22Rv1 (cell line): ENCODE data around the gene GNAL.

Source experiments
- ZFX ChIP-seq: fragments of 450-650 bp; IDR thresholded peaks from 2 replicates; pipeline ENCODE4 v1.6.1; 2017; ENCODE audit warnings: antibody characterized with exemption, borderline replicate concordance
- TF ChIP-seq, protein P1 (sequence below): fragments of 450-650 bp; IDR thresholded peaks from 2 replicates; pipeline ENCODE4 v1.5.1; 2017; ENCODE audit warnings: mild to moderate bottlenecking

DNA sequence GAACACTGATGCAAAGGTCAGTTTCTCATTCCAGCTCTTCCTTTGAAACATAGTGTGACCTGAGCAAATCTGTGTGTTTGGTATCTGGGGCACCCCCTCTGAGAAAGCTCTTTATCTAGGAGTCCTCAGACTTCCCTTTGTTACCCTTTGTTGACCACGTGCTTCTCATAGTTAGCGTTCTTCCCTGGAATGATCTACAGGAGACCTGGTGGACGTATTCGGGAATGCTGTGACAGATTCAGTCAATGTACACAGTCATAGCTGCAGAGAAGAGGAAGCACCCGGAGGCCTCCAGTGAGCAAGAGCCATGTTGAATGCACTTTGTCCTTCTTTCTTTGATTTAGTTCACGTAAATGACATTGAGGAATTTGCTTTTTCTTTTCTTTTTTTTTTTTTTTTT, 151.4 kb downstream of the GNAL start:
- TF ChIP-seq, protein P1, sequence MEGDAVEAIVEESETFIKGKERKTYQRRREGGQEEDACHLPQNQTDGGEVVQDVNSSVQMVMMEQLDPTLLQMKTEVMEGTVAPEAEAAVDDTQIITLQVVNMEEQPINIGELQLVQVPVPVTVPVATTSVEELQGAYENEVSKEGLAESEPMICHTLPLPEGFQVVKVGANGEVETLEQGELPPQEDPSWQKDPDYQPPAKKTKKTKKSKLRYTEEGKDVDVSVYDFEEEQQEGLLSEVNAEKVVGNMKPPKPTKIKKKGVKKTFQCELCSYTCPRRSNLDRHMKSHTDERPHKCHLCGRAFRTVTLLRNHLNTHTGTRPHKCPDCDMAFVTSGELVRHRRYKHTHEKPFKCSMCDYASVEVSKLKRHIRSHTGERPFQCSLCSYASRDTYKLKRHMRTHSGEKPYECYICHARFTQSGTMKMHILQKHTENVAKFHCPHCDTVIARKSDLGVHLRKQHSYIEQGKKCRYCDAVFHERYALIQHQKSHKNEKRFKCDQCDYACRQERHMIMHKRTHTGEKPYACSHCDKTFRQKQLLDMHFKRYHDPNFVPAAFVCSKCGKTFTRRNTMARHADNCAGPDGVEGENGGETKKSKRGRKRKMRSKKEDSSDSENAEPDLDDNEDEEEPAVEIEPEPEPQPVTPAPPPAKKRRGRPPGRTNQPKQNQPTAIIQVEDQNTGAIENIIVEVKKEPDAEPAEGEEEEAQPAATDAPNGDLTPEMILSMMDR = no peak
- no peak for TF ChIP-seq ZFX
